Measurements from ENCODE around the gene SLC10A4. TPM values are rescaled to one million over a fixed set of nuclear protein-coding genes. Genes with fewer than 3 reads are reported as not detected.

SLC10A4 gene
- total RNA-seq, 2 donors from 2014 or later, result not detected

GRCh38 chr4:48504352-48504751, 21.2 kb downstream of the SLC10A4 start:
- H3K27ac Mint-ChIP-seq, result no peak overlapping the region
- ATAC-seq (no peak), DNase-seq (ENCODE audit: low spot score in 2 of 2) (no peak)
- H3K36me3 Mint-ChIP-seq, result peaks cover 2 to 15% of the 10 kb centered on the region in 2 donors
- H3K9me3 Mint-ChIP-seq, result no peaks in the 10 kb centered on the region

GRCh38 chr4:48506716-48507115, 23.6 kb downstream of the SLC10A4 start:
- no peak for DNase-seq (ENCODE audit: low spot score in 2 of 2)
- no peak for ATAC-seq
- Mint-ChIP-seq H3K27ac (no peak overlapping the region), H3K36me3 (peaks cover 0 to 6% of the 10 kb centered on the region in 2 donors), H3K9me3 (no peaks in the 10 kb centered on the region)

DNA sequence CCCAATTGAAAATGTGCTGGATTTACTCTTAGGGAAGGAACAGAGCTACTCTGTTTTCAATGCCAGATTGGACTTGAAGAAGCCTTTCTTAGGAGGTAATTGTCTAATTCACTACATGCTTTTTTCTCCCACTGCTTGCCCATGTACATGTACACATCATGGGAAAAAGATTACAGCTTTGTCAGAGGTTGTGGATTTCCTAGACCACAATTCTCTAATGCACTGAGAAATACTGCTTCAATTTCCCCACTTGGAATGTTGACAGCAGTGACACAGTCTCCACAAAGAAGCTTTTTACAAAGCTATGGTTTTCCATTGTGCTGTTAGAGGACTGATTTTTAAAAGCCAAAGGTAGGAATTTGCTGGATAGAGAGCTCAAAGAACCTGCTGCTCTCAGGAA, 26.4 kb downstream of the SLC10A4 start:
- DNase-seq (ENCODE audit: low spot score in 2 of 2) (no peak), ATAC-seq (no peak)
- no peaks in the 10 kb centered on the region for H3K9me3 Mint-ChIP-seq
- H3K27ac Mint-ChIP-seq, result no peak overlapping the region
- H3K36me3 Mint-ChIP-seq, result no peaks in the 10 kb centered on the region

DNA sequence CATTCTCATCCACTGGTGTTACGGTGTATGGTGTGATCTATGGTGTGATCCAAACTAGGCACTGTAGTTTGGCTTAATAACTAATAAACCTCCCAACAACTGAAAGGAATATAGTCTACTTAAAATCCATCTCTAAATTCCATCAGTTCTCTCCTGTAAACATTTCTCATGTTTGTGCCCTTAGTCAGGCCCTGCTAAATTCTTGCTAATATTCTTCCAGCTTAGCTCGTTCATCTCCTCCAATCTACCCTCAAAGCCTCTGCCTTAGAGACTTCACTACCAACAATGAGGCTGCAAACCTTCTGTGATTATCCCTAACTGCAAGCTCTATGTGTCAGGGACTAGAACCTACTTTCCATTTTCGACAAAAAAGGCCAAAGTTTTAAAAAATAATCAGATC, 35.0 kb downstream of the SLC10A4 start:
- H3K9me3 Mint-ChIP-seq, result no peaks in the 10 kb centered on the region
- no peak for ATAC-seq
- no peak for DNase-seq (ENCODE audit: low spot score in 2 of 2)
- peak overlapping the region in 1 of 2 donors; percentile 52 for H3K27ac Mint-ChIP-seq
- peaks cover 7 to 15% of the 10 kb centered on the region in 2 donors for H3K36me3 Mint-ChIP-seq

DNA sequence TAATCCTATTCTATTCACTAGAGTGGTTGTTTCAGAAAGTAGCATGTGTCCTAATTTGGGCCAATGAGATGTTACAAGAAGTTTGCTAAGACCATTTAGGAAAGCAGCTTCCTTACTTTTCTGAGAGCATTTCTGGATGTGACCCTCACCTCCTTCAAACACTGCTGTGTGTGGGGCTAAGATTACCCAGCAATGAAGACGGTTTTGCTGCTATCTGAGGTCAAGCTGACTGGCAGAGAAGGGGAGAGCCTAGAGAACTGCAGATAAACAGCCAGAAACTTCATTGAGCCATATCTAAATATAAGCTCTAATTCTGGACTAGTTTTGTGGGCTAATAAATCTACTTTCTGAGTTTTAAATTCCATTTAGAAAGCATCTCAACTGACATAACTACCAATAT, 43.3 kb downstream of the SLC10A4 start:
- H3K36me3 Mint-ChIP-seq, result peaks cover 9 to 22% of the 10 kb centered on the region in 2 donors
- ATAC-seq, result no peak
- no peak for DNase-seq (ENCODE audit: low spot score in 2 of 2)
- H3K9me3 Mint-ChIP-seq, result no peaks in the 10 kb centered on the region
- no peak overlapping the region for H3K27ac Mint-ChIP-seq

DNA sequence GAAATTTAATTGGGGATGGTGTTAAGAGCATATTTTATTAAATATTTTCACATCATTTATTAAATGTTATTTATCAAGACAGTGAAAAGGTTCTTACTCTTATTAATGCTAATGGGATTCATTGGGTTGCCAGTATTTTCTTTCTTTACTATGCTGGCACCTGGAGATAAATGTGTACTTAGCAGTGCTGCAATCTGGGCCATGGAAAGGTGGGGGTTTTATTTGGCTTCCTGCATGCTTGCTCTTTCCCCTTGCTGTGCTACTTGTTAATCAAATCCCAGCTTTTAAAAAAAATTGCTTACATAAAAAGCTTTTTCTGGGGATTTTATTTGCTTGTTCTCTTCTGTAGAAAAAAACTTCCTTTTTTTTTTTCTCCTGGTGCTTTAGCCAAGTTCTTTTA, 55.2 kb downstream of the SLC10A4 start:
- Mint-ChIP-seq H3K36me3 (peaks cover 6% of the 10 kb centered on the region in 2 donors), H3K9me3 (no peaks in the 10 kb centered on the region), H3K27ac (no peak overlapping the region)
- no peak for ATAC-seq
- no peak for DNase-seq (ENCODE audit: low spot score in 2 of 2)

Other genes starting within 250 kb of the SLC10A4 start
- gene TEC, start 213.5 kb upstream of the SLC10A4 start, total RNA-seq, result 1 to 10 TPM; 4.3 to 8.3 TPM
- 10 to 100 TPM; 42.7 to 59.2 TPM for gene SLAIN2, start 141.8 kb upstream of the SLC10A4 start, total RNA-seq
- not detected for gene ZAR1, start 6.9 kb downstream of the SLC10A4 start, total RNA-seq

Data from activated naive CD4-positive, alpha-beta T cell treated with anti-CD3 and anti-CD28 coated beads, Interleukin-2, amount 50 U/mL, for 72 hours (primary cell).